ENCODE data around the gene CCL26. TPM values are rescaled to one million over a fixed set of nuclear protein-coding genes. Genes with fewer than 3 reads are reported as not detected.

Gene CCL26
- total RNA-seq, 1 experiment from 2014 or later: 0.49 TPM

Other genes starting within 250 kb of the CCL26 start
- gene HIP1, start 33.3 kb downstream of the CCL26 start, total RNA-seq (2021; ENCODE audit: unreplicated experiment): 22.1 TPM
- gene CCL24, start 41.6 kb upstream of the CCL26 start, total RNA-seq (2021; ENCODE audit: unreplicated experiment): not detected
- gene RHBDD2, start 106.8 kb upstream of the CCL26 start, total RNA-seq (2021; ENCODE audit: unreplicated experiment): 42.9 TPM
- 120 TPM for gene POR, start 142.9 kb upstream of the CCL26 start, total RNA-seq (2021; ENCODE audit: unreplicated experiment)
- gene TMEM120A, start 222.4 kb upstream of the CCL26 start, total RNA-seq (2021; ENCODE audit: unreplicated experiment): 25.9 TPM